Uterus (tissue), 2 donors: ENCODE results near the gene LDLR.
"Not testable (repeated sequence)": the region's sequence is repeated elsewhere in the genome, so short reads cannot be mapped to it uniquely, and the experiment has no call there.

Experiments
- CTCF ChIP-seq, 4 experiments: fragments of 200-600 bp in 2 of 4; fragments of 450-650 bp in 2 of 4; sonication (generic) in 2 of 4; IDR thresholded peaks; one replicate each; pipeline ENCODE4 v1.5.1; 2016 to 2019; ENCODE audit warnings: antibody characterized with exemption in 4 of 4, mild to moderate bottlenecking in 2 of 4, moderate library complexity in 1 of 4
- POLR2A ChIP-seq, 2 donors: fragments of 450-650 bp; IDR thresholded peaks; one replicate each; pipeline ENCODE4 v1.6.1; 2016; ENCODE audit warnings: antibody characterized with exemption in 2 of 2, mild to moderate bottlenecking in 1 of 2, moderate library complexity in 1 of 2

- not testable (repeated sequence) for TF ChIP-seq POLR2A, CTCF (IDR thresholded peaks at IDR 0.05)
Measured at GRCh38 chr19:11090014-11090263, 676 bp downstream of the LDLR start.
